Hepatocyte (in vitro differentiated cells): ENCODE measurements around the gene ASXL2.

ENCODE experiments used
- CTCF ChIP-seq: fragments of 200-600 bp; sonication (generic); IDR thresholded peaks from 2 replicates; pipeline ENCODE4 v1.5.1; 2016; ENCODE audit warnings: antibody characterized with exemption, mild to moderate bottlenecking; ENCODE audit not compliant: poor library complexity
- EZH2 ChIP-seq: fragments of 200-600 bp; sonication (generic); IDR thresholded peaks from 2 replicates; pipeline ENCODE4 v1.6.1; 2016; ENCODE audit warnings: antibody characterized with exemption, mild to moderate bottlenecking, borderline replicate concordance
- EZH2phosphoT487 ChIP-seq: fragments of 200-600 bp; sonication (generic); IDR thresholded peaks from one replicate; pipeline ENCODE4 v1.6.1; 2018; ENCODE audit warnings: antibody characterized with exemption, mild to moderate bottlenecking, low read depth, moderate library complexity; ENCODE audit not compliant: unreplicated experiment, severe bottlenecking

GRCh38 chr2:25829828-25830227 is 48.5 kb downstream of the ASXL2 start:
- TF ChIP-seq EZH2phosphoT487 (no peak), CTCF (no peak), EZH2 (no peak)
